Stimulated activated CD4-positive, alpha-beta T cell treated with anti-CD3 and anti-CD28 coated beads, Interleukin-12 subunit alpha, Interleukin-12 subunit beta, amount 100 ng/mL, for 4 hours (primary cell): Measurements from ENCODE around the gene ZMYND10.
"Not testable (repeated sequence)": the region's sequence is repeated elsewhere in the genome, so short reads cannot be mapped to it uniquely, and the experiment has no call there.

Experiments
- DNase-seq: peaks from one replicate; pipeline ENCODE4 v3.0.0-alpha.2; 2020

The ZMYND10 gene

GRCh38 chr3:50324351-50325112 lies 21.0 kb downstream of the ZMYND10 start:
- DNase-seq: peak; percentile 63

- DNase-seq: no peak
These were observed 21.8 kb downstream of the ZMYND10 start for GRCh38 chr3:50323614-50324199.

GRCh38 chr3:50323092-50323600 lies 22.4 kb downstream of the ZMYND10 start:
- no peak for DNase-seq

GRCh38 chr3:50322386-50323091 lies 23.0 kb downstream of the ZMYND10 start, which contains the start of gene HYAL2:
HYAL2 (minus strand) TSS chr3:50322745; CDS start chr3:50320489, 2,256 bp downstream.
- no peak for DNase-seq

GRCh38 chr3:50322115-50322385 lies 23.5 kb downstream of the ZMYND10 start:
- no peak for DNase-seq

- DNase-seq: peak; percentile 78
These were observed 24.0 kb downstream of the ZMYND10 start for GRCh38 chr3:50321336-50322114.

GRCh38 chr3:50320853-50321335 lies 24.6 kb downstream of the ZMYND10 start:
- DNase-seq: peak; percentile 62

- no peak for DNase-seq
These were observed 25.5 kb downstream of the ZMYND10 start for GRCh38 chr3:50319894-50320625.

GRCh38 chr3:50319181-50319893 lies 26.2 kb downstream of the ZMYND10 start:
- no peak for DNase-seq

- DNase-seq: no peak
These were observed 26.9 kb downstream of the ZMYND10 start for GRCh38 chr3:50318615-50319014.

- no peak for DNase-seq
These were observed 27.4 kb downstream of the ZMYND10 start for GRCh38 chr3:50318163-50318562.

- DNase-seq: no peak
These were observed 28.2 kb downstream of the ZMYND10 start for GRCh38 chr3:50317300-50317699.

- no peak for DNase-seq
These were observed 28.8 kb downstream of the ZMYND10 start for GRCh38 chr3:50316657-50317242.

GRCh38 chr3:50314816-50315215 lies 30.7 kb downstream of the ZMYND10 start:
- no peak for DNase-seq

GRCh38 chr3:50314342-50314741 lies 31.2 kb downstream of the ZMYND10 start:
- no peak for DNase-seq

- DNase-seq: not testable (repeated sequence)
These were observed 33.5 kb downstream of the ZMYND10 start for GRCh38 chr3:50312041-50312440.

GRCh38 chr3:50304601-50305000 lies 40.9 kb downstream of the ZMYND10 start:
- no peak for DNase-seq

GRCh38 chr3:50303013-50303815 lies 42.3 kb downstream of the ZMYND10 start, which contains the start of gene HYAL1:
HYAL1 (minus strand) TSS chr3:50303574; CDS start chr3:50302956, 618 bp downstream.
- no peak for DNase-seq

- DNase-seq: no peak
These were observed 43.2 kb downstream of the ZMYND10 start for GRCh38 chr3:50302095-50303012.
